Tibial nerve (tissue), 4 donors: Measurements from ENCODE around the gene CENPF.

Experiments used
- EP300 ChIP-seq, 2 donors: sonication (generic); formaldehyde crosslinking; IDR thresholded peaks; one replicate each; pipeline ENCODE4 v1.6.1; 2017; ENCODE audit warnings: antibody characterized with exemption in 2 of 2, mild to moderate bottlenecking in 1 of 2
- POLR2A ChIP-seq, 2 donors: fragments of 450-650 bp; IDR thresholded peaks; one replicate each; pipeline ENCODE4 v1.6.1; 2017; ENCODE audit warnings: antibody characterized with exemption in 2 of 2, mild to moderate bottlenecking in 2 of 2, moderate library complexity in 2 of 2
- TF ChIP-seq, protein P1 (sequence below), 5 experiments: fragments of 200-600 bp in 3 of 5; fragments of 450-650 bp in 2 of 5; sonication (generic) in 3 of 5; IDR thresholded peaks; one replicate each; pipeline ENCODE4 v1.5.1; 2016 to 2019; ENCODE audit warnings: antibody characterized with exemption in 5 of 5, mild to moderate bottlenecking in 3 of 5, moderate library complexity in 2 of 5

DNA sequence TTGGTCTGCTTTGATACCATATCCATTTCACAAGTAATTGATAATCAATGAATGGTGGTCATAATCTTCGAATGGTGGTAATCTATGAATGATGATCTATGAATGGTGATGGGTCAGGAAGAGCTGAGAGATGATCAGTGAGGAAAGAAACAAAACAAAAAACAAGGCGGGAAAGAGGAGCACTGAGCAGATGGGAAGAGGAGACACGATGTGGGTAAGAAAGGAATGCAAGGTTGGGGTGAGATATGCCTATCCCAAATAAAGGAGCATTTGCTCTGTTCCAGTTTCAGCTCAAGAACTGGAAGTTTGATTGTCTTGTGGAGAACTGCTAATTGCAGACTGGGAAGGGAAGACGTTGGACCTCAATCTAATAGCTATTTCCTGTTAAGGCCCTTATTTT lies 73.8 kb downstream of the CENPF start:
- TF ChIP-seq, protein P1, sequence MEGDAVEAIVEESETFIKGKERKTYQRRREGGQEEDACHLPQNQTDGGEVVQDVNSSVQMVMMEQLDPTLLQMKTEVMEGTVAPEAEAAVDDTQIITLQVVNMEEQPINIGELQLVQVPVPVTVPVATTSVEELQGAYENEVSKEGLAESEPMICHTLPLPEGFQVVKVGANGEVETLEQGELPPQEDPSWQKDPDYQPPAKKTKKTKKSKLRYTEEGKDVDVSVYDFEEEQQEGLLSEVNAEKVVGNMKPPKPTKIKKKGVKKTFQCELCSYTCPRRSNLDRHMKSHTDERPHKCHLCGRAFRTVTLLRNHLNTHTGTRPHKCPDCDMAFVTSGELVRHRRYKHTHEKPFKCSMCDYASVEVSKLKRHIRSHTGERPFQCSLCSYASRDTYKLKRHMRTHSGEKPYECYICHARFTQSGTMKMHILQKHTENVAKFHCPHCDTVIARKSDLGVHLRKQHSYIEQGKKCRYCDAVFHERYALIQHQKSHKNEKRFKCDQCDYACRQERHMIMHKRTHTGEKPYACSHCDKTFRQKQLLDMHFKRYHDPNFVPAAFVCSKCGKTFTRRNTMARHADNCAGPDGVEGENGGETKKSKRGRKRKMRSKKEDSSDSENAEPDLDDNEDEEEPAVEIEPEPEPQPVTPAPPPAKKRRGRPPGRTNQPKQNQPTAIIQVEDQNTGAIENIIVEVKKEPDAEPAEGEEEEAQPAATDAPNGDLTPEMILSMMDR (IDR thresholded peaks at IDR 0.05): no peak
- TF ChIP-seq POLR2A (IDR thresholded peaks at IDR 0.05): no peak
- TF ChIP-seq EP300 (IDR thresholded peaks at IDR 0.05): no peak
